HG03039 (cell line): ENCODE data around the gene VGLL2.
"Not testable (repeated sequence)": the region's sequence is repeated elsewhere in the genome, so short reads cannot be mapped to it uniquely, and the experiment has no call there.

Experiments
- ATAC-seq: cut with Tn5 transposase; IDR thresholded peaks from one replicate; pipeline ENCODE4 v1.9.1; 2021; ENCODE audit warnings: mild to moderate bottlenecking, moderate library complexity; ENCODE audit not compliant: unreplicated experiment

VGLL2 gene

GRCh38 chr6:117265410-117266256 is at the start of gene VGLL2:
Gene VGLL2, plus strand, starts transcription at chr6:117265558. Its CDS starts 206 bp downstream, at chr6:117265764.
- ATAC-seq, result peak; percentile 24

GRCh38 chr6:117222861-117223260 is 42.5 kb upstream of the VGLL2 start:
- no peak for ATAC-seq

- ATAC-seq, result no peak
Measured at GRCh38 chr6:117226778-117227177, 38.6 kb upstream of the VGLL2 start.

GRCh38 chr6:117227245-117227962 is 38.0 kb upstream of the VGLL2 start:
- no peak for ATAC-seq

GRCh38 chr6:117228202-117228601 is 37.2 kb upstream of the VGLL2 start:
- ATAC-seq, result no peak

- no peak for ATAC-seq
Measured at GRCh38 chr6:117229870-117230269, 35.5 kb upstream of the VGLL2 start.

- ATAC-seq, result no peak
Measured at GRCh38 chr6:117231466-117231865, 33.9 kb upstream of the VGLL2 start.

- no peak for ATAC-seq
Measured at GRCh38 chr6:117232196-117232595, 33.2 kb upstream of the VGLL2 start.

- ATAC-seq, result no peak
Measured at GRCh38 chr6:117233145-117233544, 32.2 kb upstream of the VGLL2 start.

GRCh38 chr6:117237561-117237960 is 27.8 kb upstream of the VGLL2 start:
- ATAC-seq, result no peak

GRCh38 chr6:117244571-117244970 is 20.8 kb upstream of the VGLL2 start:
- ATAC-seq, result not testable (repeated sequence)

GRCh38 chr6:117244979-117245378 is 20.4 kb upstream of the VGLL2 start:
- ATAC-seq, result not testable (repeated sequence)

- no peak for ATAC-seq
Measured at GRCh38 chr6:117253785-117254184, 11.6 kb upstream of the VGLL2 start.

GRCh38 chr6:117262799-117263198 is 2.6 kb upstream of the VGLL2 start:
- no peak for ATAC-seq

GRCh38 chr6:117263353-117263927 is 1.9 kb upstream of the VGLL2 start:
- ATAC-seq, result no peak

- ATAC-seq, result no peak
Measured at GRCh38 chr6:117264369-117264691, 1.0 kb upstream of the VGLL2 start.

GRCh38 chr6:117264692-117265409 is 507 bp upstream of the VGLL2 start:
- ATAC-seq, result peak; percentile 57

- ATAC-seq, result no peak
Measured at GRCh38 chr6:117266257-117267053, 1.1 kb downstream of the VGLL2 start.

- no peak for ATAC-seq
Measured at GRCh38 chr6:117267054-117267347, 1.6 kb downstream of the VGLL2 start.

- no peak for ATAC-seq
Measured at GRCh38 chr6:117267766-117268534, 2.6 kb downstream of the VGLL2 start.
